Smooth muscle cell (in vitro differentiated cells): ENCODE results near the gene ICA1L. TPM values are rescaled to one million over a fixed set of nuclear protein-coding genes. Genes with fewer than 3 reads are reported as not detected.

Source experiments
- DNase-seq: peaks from one replicate; lab custom pipeline; 2025; ENCODE audit not compliant: unreplicated experiment; lab: John Stamatoyannopoulos, UW
- H2AFZ ChIP-seq: fragments of 200-600 bp; sonication (generic); 2 replicates; pipeline ENCODE4 v1.6.0; 2016; ENCODE audit warnings: antibody characterized with exemption, low read depth, mild to moderate bottlenecking
- H3F3A ChIP-seq: fragments of 200-600 bp; sonication (generic); 2 replicates; pipeline ENCODE4 v1.6.0; 2017; ENCODE audit warnings: antibody characterized with exemption, low read depth
- H3K27ac ChIP-seq: fragments of 200-600 bp; sonication (generic); 2 replicates; pipeline ENCODE4 v1.5.1; 2016; ENCODE audit warnings: low read depth, mild to moderate bottlenecking
- H3K27me3 ChIP-seq: fragments of 200-600 bp; sonication (generic); 2 replicates; pipeline ENCODE4 v1.6.1; 2016; ENCODE audit warnings: low read depth, mild to moderate bottlenecking
- H3K36me3 ChIP-seq: fragments of 200-600 bp; sonication (generic); 2 replicates; pipeline ENCODE4 v1.5.1; 2016; ENCODE audit warnings: low read depth
- H3K4me1 ChIP-seq: fragments of 200-600 bp; sonication (generic); 2 replicates; pipeline ENCODE4 v1.5.1; 2016; ENCODE audit warnings: low read depth
- H3K4me2 ChIP-seq: fragments of 200-600 bp; sonication (generic); 2 replicates; pipeline ENCODE4 v1.6.0; 2016; ENCODE audit warnings: mild to moderate bottlenecking
- H3K4me3 ChIP-seq: fragments of 200-600 bp; sonication (generic); 2 replicates; pipeline ENCODE4 v1.5.1; 2016; ENCODE audit warnings: mild to moderate bottlenecking
- H3K79me2 ChIP-seq: fragments of 200-600 bp; sonication (generic); 2 replicates; pipeline ENCODE4 v1.6.0; 2016; ENCODE audit warnings: low read depth, mild to moderate bottlenecking
- H3K9ac ChIP-seq: fragments of 200-600 bp; sonication (generic); 2 replicates; pipeline ENCODE4 v1.6.0; 2016; ENCODE audit warnings: low read depth
- H3K9me3 ChIP-seq: fragments of 200-600 bp; sonication (generic); replicated peaks from 2 replicates; pipeline ENCODE4 v1.5.1; 2016; ENCODE audit warnings: low read depth
- H4K20me1 ChIP-seq: fragments of 200-600 bp; sonication (generic); 2 replicates; pipeline ENCODE4 v1.6.0; 2016; ENCODE audit warnings: low read depth
- WGBS: methylation state at CpG from one replicate; pipeline ENCODE4 v1.1.7; 2016; ENCODE audit warnings: low lambda C conversion rate; 5-methylcytosine and 5-hydroxymethylcytosine counted together
- polyA plus RNA-seq: library from polyadenylated mRNA; unstranded; fragments of >200 nt; fragmentation: Nextera tagmentation; extraction: Ambion mirVana; gene quantifications from 2 replicates; pipeline ENCODE4 v1.2.1, GENCODE V29; 2016
- total RNA-seq: library from RNA; depleted of rRNA; stranded (reverse); fragments of >200 nt; gene quantifications from 2 replicates; pipeline ENCODE4 v1.2.3, GENCODE V29; 2014
- TF ChIP-seq, protein P1 (sequence below): fragments of 200-600 bp; sonication (generic); IDR thresholded peaks from 2 replicates; pipeline ENCODE4 v1.5.1; 2017; ENCODE audit warnings: borderline replicate concordance, mild to moderate bottlenecking, antibody characterized with exemption; ENCODE audit not compliant: insufficient read depth, poor library complexity, severe bottlenecking

Gene ICA1L
- total and polyA plus RNA-seq, 2 experiments from 2014 or later: 0.66 to 5.8 TPM

GRCh38 chr2:202842690-202843089 lies 28.9 kb downstream of the ICA1L start:
- Histone ChIP-seq H3F3A (no peaks in the 10 kb centered on the region), H4K20me1 (no peaks in the 10 kb centered on the region), H3K9me3 (peaks cover 6% of the 10 kb centered on the region), H3K4me1 (no peaks in the 10 kb centered on the region), H3K27me3 (no peaks in the 10 kb centered on the region), H3K36me3 (no peaks in the 10 kb centered on the region), H3K4me2 (no peak overlapping the region), H3K9ac (no peak overlapping the region), H3K27ac (no peak overlapping the region), H3K79me2 (no peaks in the 10 kb centered on the region), H3K4me3 (no peak overlapping the region), H2AFZ (no peak overlapping the region)
- TF ChIP-seq, protein P1, sequence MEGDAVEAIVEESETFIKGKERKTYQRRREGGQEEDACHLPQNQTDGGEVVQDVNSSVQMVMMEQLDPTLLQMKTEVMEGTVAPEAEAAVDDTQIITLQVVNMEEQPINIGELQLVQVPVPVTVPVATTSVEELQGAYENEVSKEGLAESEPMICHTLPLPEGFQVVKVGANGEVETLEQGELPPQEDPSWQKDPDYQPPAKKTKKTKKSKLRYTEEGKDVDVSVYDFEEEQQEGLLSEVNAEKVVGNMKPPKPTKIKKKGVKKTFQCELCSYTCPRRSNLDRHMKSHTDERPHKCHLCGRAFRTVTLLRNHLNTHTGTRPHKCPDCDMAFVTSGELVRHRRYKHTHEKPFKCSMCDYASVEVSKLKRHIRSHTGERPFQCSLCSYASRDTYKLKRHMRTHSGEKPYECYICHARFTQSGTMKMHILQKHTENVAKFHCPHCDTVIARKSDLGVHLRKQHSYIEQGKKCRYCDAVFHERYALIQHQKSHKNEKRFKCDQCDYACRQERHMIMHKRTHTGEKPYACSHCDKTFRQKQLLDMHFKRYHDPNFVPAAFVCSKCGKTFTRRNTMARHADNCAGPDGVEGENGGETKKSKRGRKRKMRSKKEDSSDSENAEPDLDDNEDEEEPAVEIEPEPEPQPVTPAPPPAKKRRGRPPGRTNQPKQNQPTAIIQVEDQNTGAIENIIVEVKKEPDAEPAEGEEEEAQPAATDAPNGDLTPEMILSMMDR: no peak
- no peak for DNase-seq

GRCh38 chr2:202841090-202841867 lies 30.3 kb downstream of the ICA1L start:
- H3K4me3 ChIP-seq: no peak overlapping the region
- H3K79me2 ChIP-seq: no peaks in the 10 kb centered on the region
- no peak overlapping the region for H3K27ac ChIP-seq
- no peak overlapping the region for H3K9ac ChIP-seq
- H3F3A ChIP-seq: no peaks in the 10 kb centered on the region
- no peaks in the 10 kb centered on the region for H3K36me3 ChIP-seq
- no peaks in the 10 kb centered on the region for H4K20me1 ChIP-seq
- TF ChIP-seq, protein P1: no peak
- no peak overlapping the region for H3K4me2 ChIP-seq
- no peaks in the 10 kb centered on the region for H3K27me3 ChIP-seq
- H2AFZ ChIP-seq: no peak overlapping the region
- DNase-seq: no peak
- 96% methylated on average over 11 of the region's 11 CpGs for WGBS
- H3K4me1 ChIP-seq: no peaks in the 10 kb centered on the region
- H3K9me3 ChIP-seq: peaks cover 6% of the 10 kb centered on the region

DNA sequence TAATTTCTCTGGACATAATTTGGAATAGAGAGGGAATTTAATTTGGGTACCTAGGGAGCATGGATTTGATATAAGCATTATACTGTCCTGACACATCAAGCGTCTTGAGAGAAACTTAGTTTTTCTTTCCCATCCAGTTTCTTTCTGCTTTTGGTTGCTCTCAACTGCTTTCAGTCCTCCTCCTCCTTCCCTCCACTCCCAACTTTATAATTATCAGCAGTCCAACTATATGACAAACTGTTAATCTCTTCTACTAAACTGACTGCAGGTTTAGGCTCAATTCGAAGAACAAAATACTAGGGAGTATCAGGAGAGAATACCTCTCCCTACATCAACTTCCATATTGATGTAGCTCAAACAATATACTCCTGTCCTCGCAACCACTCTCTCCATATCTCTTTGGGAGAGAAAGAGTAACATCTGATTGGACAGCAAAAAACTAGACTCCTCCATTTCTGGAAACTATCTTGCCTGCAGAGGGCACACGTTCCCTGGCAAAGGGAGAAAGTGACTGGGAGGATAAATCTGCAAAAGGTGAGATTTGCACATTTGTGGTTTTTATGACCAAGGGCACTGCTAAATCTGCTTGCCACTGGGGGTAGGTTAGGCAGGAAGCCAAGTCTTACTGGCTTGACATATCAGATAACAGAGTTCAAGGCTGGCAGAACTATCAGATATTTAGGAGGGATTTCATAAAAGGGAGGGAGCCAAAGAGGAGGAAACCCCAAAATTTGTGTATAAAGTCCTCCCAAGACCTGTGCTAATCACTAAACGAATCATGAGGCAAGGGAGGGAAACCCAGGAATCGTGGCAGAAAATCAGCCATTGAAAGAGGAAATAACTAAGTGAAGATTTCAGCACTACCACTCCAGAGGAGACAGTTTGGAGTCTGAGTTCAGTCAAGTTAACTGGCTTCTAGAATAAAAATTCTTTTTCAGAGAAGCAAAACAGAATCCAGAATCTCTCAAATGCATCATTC lies 40.0 kb downstream of the ICA1L start:
- DNase-seq: no peak
- H3F3A ChIP-seq: no peaks in the 10 kb centered on the region
- H3K27ac ChIP-seq: no peak overlapping the region
- no peaks in the 10 kb centered on the region for H3K79me2 ChIP-seq
- WGBS: 47% methylated on average over 6 of the region's 6 CpGs
- H3K4me1 ChIP-seq: no peaks in the 10 kb centered on the region
- H4K20me1 ChIP-seq: no peaks in the 10 kb centered on the region
- H3K36me3 ChIP-seq: no peaks in the 10 kb centered on the region
- TF ChIP-seq, protein P1: peak; percentile 43
- no peak overlapping the region for H3K9ac ChIP-seq
- no peak overlapping the region for H2AFZ ChIP-seq
- no peaks in the 10 kb centered on the region for H3K9me3 ChIP-seq
- H3K4me2 ChIP-seq: no peak overlapping the region
- no peak overlapping the region for H3K4me3 ChIP-seq
- H3K27me3 ChIP-seq: no peaks in the 10 kb centered on the region
